ENCODE results near the gene FAM13A.

DNA sequence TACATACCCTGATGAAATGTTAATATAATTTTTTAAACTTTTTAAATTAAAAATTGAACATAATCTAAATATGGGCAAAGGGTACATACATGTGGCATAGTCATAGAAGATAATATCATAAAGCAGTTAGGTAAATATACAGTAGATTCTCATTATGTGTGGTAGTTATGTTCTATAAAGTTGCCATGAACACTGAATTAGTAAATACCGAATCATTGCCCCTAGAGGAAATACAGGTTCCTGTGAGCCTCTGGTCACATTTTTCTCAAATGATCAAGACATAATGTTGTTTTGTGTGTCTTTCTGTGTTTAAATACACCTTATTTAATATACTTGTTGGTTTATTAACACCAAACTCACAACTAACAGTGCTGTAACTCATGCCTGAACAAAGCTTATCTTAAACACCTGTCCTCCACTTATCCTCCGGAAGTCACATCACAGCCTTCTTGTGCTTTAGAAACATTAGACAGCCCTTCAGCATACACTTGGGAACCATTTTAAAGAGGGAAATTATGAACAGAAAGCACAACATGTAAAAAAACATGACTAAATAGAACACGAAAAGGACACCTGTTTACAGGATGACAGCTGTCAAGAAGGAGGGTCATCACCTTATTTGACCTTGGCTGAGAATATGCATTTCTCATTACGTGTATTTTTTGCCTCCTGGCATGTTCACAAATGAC lies 190.0 kb downstream of the FAM13A start:
- TF ChIP-seq, protein P1, sequence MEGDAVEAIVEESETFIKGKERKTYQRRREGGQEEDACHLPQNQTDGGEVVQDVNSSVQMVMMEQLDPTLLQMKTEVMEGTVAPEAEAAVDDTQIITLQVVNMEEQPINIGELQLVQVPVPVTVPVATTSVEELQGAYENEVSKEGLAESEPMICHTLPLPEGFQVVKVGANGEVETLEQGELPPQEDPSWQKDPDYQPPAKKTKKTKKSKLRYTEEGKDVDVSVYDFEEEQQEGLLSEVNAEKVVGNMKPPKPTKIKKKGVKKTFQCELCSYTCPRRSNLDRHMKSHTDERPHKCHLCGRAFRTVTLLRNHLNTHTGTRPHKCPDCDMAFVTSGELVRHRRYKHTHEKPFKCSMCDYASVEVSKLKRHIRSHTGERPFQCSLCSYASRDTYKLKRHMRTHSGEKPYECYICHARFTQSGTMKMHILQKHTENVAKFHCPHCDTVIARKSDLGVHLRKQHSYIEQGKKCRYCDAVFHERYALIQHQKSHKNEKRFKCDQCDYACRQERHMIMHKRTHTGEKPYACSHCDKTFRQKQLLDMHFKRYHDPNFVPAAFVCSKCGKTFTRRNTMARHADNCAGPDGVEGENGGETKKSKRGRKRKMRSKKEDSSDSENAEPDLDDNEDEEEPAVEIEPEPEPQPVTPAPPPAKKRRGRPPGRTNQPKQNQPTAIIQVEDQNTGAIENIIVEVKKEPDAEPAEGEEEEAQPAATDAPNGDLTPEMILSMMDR (IDR thresholded peaks at IDR 0.05; ENCODE audit: low read depth, low read length, poor library complexity, severe bottlenecking) = no peak
- TF ChIP-seq EZH2phosphoT487 (IDR thresholded peaks at IDR 0.05; ENCODE audit: borderline replicate concordance, low read length) = no peak

Data from DOHH2 (cell line).